Panc1 (cell line): ENCODE data around the gene LARP1. TPM values are rescaled to one million over a fixed set of nuclear protein-coding genes. Genes with fewer than 3 reads are reported as not detected.

Source experiments
- ATAC-seq: fragments of 200-7000 bp; cut with Tn5 transposase; 2 replicates; pipeline ENCODE4 v1.9.1; 2020; ENCODE audit warnings: mild to moderate bottlenecking, moderate library complexity
- BruUV-seq: library from RNA; stranded (reverse); fragments of 400-500 nt; replicated peaks from 2 replicates; lab custom pipeline; 2021; lab: Mats Ljungman, UMichigan
- CTCF ChIA-PET: fragments of 300-600 bp; sonication (Branson Sonifier 250); formaldehyde crosslinking; loops from one replicate; lab custom pipeline; 2022; ENCODE audit warnings: antibody characterized with exemption; lab: Charles Lee
- POLR2A ChIA-PET: fragments of 300-600 bp; sonication (Branson Sonifier 250); formaldehyde crosslinking; loops from one replicate; lab custom pipeline; 2022; ENCODE audit warnings: antibody characterized with exemption; lab: Charles Lee
- DNase-seq: peaks from one replicate; pipeline ENCODE4 v3.0.0-alpha.2; 2010; ENCODE audit warnings: low read depth, low spot score
- H3K27ac ChIP-seq: 2 replicates; pipeline ENCODE4 v1.5.1; 2011; ENCODE audit warnings: mild to moderate bottlenecking, low read length, inconsistent platforms
- H3K27me3 ChIP-seq: fragments of 200-500 bp; sonication (Bioruptor generic); 2 replicates; pipeline ENCODE4 v1.6.0; 2014; ENCODE audit warnings: low read length, inconsistent platforms; ENCODE audit not compliant: control insufficient read depth, insufficient read depth
- H3K36me3 ChIP-seq: fragments of 200-500 bp; sonication (Bioruptor generic); 2 replicates; pipeline ENCODE4 v1.5.1; 2014; ENCODE audit warnings: inconsistent platforms, mild to moderate bottlenecking, low read length, moderate library complexity; ENCODE audit not compliant: control insufficient read depth, insufficient read depth
- H3K4me1 ChIP-seq: 2 replicates; pipeline ENCODE4 v1.5.1; 2011; ENCODE audit warnings: inconsistent platforms, mild to moderate bottlenecking, low read length, moderate library complexity; ENCODE audit not compliant: control insufficient read depth, insufficient read depth
- H3K4me3 ChIP-seq, 2 experiments: 2 replicates each; pipeline ENCODE4 v1.5.1; 2011 to 2012; ENCODE audit warnings: low read depth in 2 of 2, low read length in 2 of 2, mild to moderate bottlenecking in 2 of 2, inconsistent platforms in 1 of 2, moderate library complexity in 1 of 2
- H3K9me3 ChIP-seq: fragments of 200-500 bp; sonication (Bioruptor generic); 2 replicates; pipeline ENCODE4 v1.5.1; 2014; ENCODE audit warnings: low read depth, mild to moderate bottlenecking, inconsistent platforms, low read length, moderate library complexity; ENCODE audit not compliant: control insufficient read depth, insufficient read depth
- POLR2AphosphoS5 ChIP-seq: IDR thresholded peaks from 2 replicates; pipeline ENCODE4 v1.6.1; 2012; ENCODE audit warnings: mild to moderate bottlenecking, low read depth, low read length, moderate library complexity
- REST ChIP-seq, 2 experiments: IDR thresholded peaks; 2 replicates each; pipeline ENCODE4 v1.6.1; 2011 to 2012; ENCODE audit warnings: low read depth in 2 of 2, control low read depth in 1 of 2, low read length in 1 of 2, mild to moderate bottlenecking in 1 of 2, moderate library complexity in 1 of 2; ENCODE audit not compliant: insufficient read depth in 1 of 2
- SIN3A ChIP-seq: IDR thresholded peaks from 2 replicates; pipeline ENCODE4 v1.6.1; 2012; ENCODE audit warnings: low read depth, mild to moderate bottlenecking, low read length, moderate library complexity, borderline replicate concordance; ENCODE audit not compliant: insufficient read depth
- TCF7L2 ChIP-seq: IDR thresholded peaks from 2 replicates; pipeline ENCODE4 v1.6.1; 2011; ENCODE audit warnings: mild to moderate bottlenecking, low read depth, low read length, inconsistent platforms
- in situ Hi-C: cut with HindIII; loops from 2 replicates; pipeline ENCODE4 v1.10.0; 2016; ENCODE audit warnings: low sequenced_read_pairs, low pct_unique_long_range_greater_than_20kb
- intact Hi-C: fragments of 100-400 bp; cut with micrococcal nuclease; formaldehyde crosslinking; loops from one replicate; pipeline ENCODE4 v1.10.0; 2022; ENCODE audit not compliant: unreplicated experiment
- total RNA-seq: library from RNA; stranded (reverse); gene quantifications from one replicate; pipeline ENCODE4 v1.2.1, GENCODE V29; 2021; ENCODE audit not compliant: unreplicated experiment
- TF ChIP-seq, protein P1 (sequence below): fragments of 450-650 bp; IDR thresholded peaks from 2 replicates; pipeline ENCODE4 v1.5.1; 2017; ENCODE audit warnings: mild to moderate bottlenecking

LARP1 gene
- total RNA-seq, 1 experiment from 2014 or later = 325 TPM

GRCh38 chr5:154770111-154770510 lies 14.9 kb downstream of the LARP1 start:
- DNase-seq (no peak), ATAC-seq (no peak)
- Histone ChIP-seq H3K9me3 (no peaks in the 10 kb centered on the region), H3K27ac (no peak overlapping the region), H3K27me3 (no peaks in the 10 kb centered on the region), H3K4me1 (peaks cover 62% of the 10 kb centered on the region), H3K4me3 (no peak overlapping the region), H3K36me3 (no peaks in the 10 kb centered on the region)
- in situ Hi-C loops = no loop called here
- CTCF ChIA-PET = interaction anchor here (0.6 kb wide), 1 partner anchor 39 kb away, joined by 3 read pairs; no protein-coding TSS in a partner anchor
- intact Hi-C loops = no loop called here
- POLR2A ChIA-PET = interaction anchor here (0.7 kb wide), 1 partner anchor 111 kb away, joined by 6 read pairs; no protein-coding TSS in a partner anchor
- TF ChIP-seq POLR2AphosphoS5 = no peak
- TF ChIP-seq SIN3A = no peak
- no peak for TF ChIP-seq REST (IDR thresholded peaks at IDR 0.05; ENCODE audit: insufficient read depth in 1 of 2, low read depth in 2 of 2, low read length in 1 of 2)
- TF ChIP-seq, protein P1, sequence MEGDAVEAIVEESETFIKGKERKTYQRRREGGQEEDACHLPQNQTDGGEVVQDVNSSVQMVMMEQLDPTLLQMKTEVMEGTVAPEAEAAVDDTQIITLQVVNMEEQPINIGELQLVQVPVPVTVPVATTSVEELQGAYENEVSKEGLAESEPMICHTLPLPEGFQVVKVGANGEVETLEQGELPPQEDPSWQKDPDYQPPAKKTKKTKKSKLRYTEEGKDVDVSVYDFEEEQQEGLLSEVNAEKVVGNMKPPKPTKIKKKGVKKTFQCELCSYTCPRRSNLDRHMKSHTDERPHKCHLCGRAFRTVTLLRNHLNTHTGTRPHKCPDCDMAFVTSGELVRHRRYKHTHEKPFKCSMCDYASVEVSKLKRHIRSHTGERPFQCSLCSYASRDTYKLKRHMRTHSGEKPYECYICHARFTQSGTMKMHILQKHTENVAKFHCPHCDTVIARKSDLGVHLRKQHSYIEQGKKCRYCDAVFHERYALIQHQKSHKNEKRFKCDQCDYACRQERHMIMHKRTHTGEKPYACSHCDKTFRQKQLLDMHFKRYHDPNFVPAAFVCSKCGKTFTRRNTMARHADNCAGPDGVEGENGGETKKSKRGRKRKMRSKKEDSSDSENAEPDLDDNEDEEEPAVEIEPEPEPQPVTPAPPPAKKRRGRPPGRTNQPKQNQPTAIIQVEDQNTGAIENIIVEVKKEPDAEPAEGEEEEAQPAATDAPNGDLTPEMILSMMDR = no peak
- TF ChIP-seq TCF7L2 = no peak
- no TSS peak for BruUV-seq

GRCh38 chr5:154771383-154771901 lies 16.3 kb downstream of the LARP1 start:
- Histone ChIP-seq H3K36me3 (no peaks in the 10 kb centered on the region), H3K9me3 (no peaks in the 10 kb centered on the region), H3K27ac (no peak overlapping the region), H3K4me1 (peaks cover 56% of the 10 kb centered on the region), H3K27me3 (no peaks in the 10 kb centered on the region), H3K4me3 (no peak overlapping the region)
- ChIA-PET POLR2A (interaction anchor here (0.6 to 0.9 kb wide), 3 partner anchors 10 to 43 kb away, joined by 3 to 7 read pairs (median 6); no protein-coding TSS in a partner anchor), CTCF (no interaction called here)
- intact Hi-C loops = no loop called here
- no peak for DNase-seq
- TF ChIP-seq TCF7L2 (no peak), SIN3A (no peak), REST (IDR thresholded peaks at IDR 0.05; ENCODE audit: insufficient read depth in 1 of 2, low read depth in 2 of 2, low read length in 1 of 2) (no peak), POLR2AphosphoS5 (no peak)
- TF ChIP-seq, protein P1 = no peak
- no TSS peak for BruUV-seq
- in situ Hi-C loops = no loop called here
- ATAC-seq = peak; percentile 54
